ENCODE data around the gene AQP5. TPM values are rescaled to one million over a fixed set of nuclear protein-coding genes. Genes with fewer than 3 reads are reported as not detected.
A peak's percentile ranks its signal among the peaks of the same experiment; 100 is the strongest.

The AQP5 gene
- total RNA-seq, 1 experiment from 2014 or later = not detected

- H3K27me3 ChIP-seq (ENCODE audit: low read length) = no peaks in the 10 kb centered on the region
- H3K4me2 ChIP-seq (ENCODE audit: low read length) = no peak overlapping the region
- ATAC-seq (peak; percentile 29; the same call in 1 of the 2 replicates), DNase-seq (peak; percentile 12)
- H3K4me3 ChIP-seq (ENCODE audit: low read length) = no peak overlapping the region
- H3K9ac ChIP-seq (ENCODE audit: low read length) = no peak overlapping the region
- no peaks in the 10 kb centered on the region for H3F3A ChIP-seq (ENCODE audit: low read length, unreplicated experiment)
- no peak overlapping the region for H3K27ac ChIP-seq (ENCODE audit: low read length)
- H3K4me1 ChIP-seq (ENCODE audit: insufficient read depth, low read length) = no peaks in the 10 kb centered on the region; the same call in 1 of the 2 replicates
- POLR2A ChIA-PET (ENCODE audit: unreplicated experiment) = no interaction called here
- TF ChIP-seq CTCF (conservative IDR thresholded peaks at IDR 0.05; ENCODE audit: low read depth, low read length) (no peak), EZH2phosphoT487 (IDR thresholded peaks at IDR 0.05; ENCODE audit: borderline replicate concordance, low read length) (no peak), EZH2 (IDR thresholded peaks at IDR 0.05; ENCODE audit: low read length, unreplicated experiment) (no peak)
- BruUV-seq (replicated peaks) = no TSS peak
- H2AFZ ChIP-seq (ENCODE audit: low read length) = no peak overlapping the region
- intact Hi-C loops (cut with micrococcal nuclease) = no loop called here
- H3K9me2 ChIP-seq (replicated peaks; ENCODE audit: low read length) = no peaks in the 10 kb centered on the region
- CTCF ChIA-PET = interaction anchor here (0.6 kb wide), 1 partner anchor 70 kb away, joined by 4 read pairs; no protein-coding TSS in a partner anchor
- H3K36me3 ChIP-seq (ENCODE audit: low read depth, low read length) = no peaks in the 10 kb centered on the region
- no peaks in the 10 kb centered on the region for H3K9me3 ChIP-seq (ENCODE audit: low read length)
- no peaks in the 10 kb centered on the region for H3K79me2 ChIP-seq (ENCODE audit: low read length)
- no peaks in the 10 kb centered on the region for H4K20me1 ChIP-seq (ENCODE audit: low read length)
Observed at GRCh38 chr12:49933796-49934195, 27.9 kb upstream of the AQP5 start.

- no peak for DNase-seq
Observed at GRCh38 chr12:49934505-49934904, 27.2 kb upstream of the AQP5 start.

More at GRCh38 chr12:49934505-49934904, 27.2 kb upstream of the AQP5 start:
- Histone ChIP-seq H3K9ac (ENCODE audit: low read length) (no peak overlapping the region), H3K79me2 (ENCODE audit: low read length) (no peaks in the 10 kb centered on the region), H3K27ac (ENCODE audit: low read length) (no peak overlapping the region), H3K4me1 (ENCODE audit: insufficient read depth, low read length) (no peaks in the 10 kb centered on the region; the same call in 1 of the 2 replicates), H3K9me3 (ENCODE audit: low read length) (no peaks in the 10 kb centered on the region), H3K4me2 (ENCODE audit: low read length) (no peak overlapping the region), H3K9me2 (replicated peaks; ENCODE audit: low read length) (no peaks in the 10 kb centered on the region), H3K4me3 (ENCODE audit: low read length) (no peak overlapping the region), H3K27me3 (ENCODE audit: low read length) (no peaks in the 10 kb centered on the region), H3K36me3 (ENCODE audit: low read depth, low read length) (no peaks in the 10 kb centered on the region), H4K20me1 (ENCODE audit: low read length) (no peaks in the 10 kb centered on the region), H3F3A (ENCODE audit: low read length, unreplicated experiment) (no peaks in the 10 kb centered on the region), H2AFZ (ENCODE audit: low read length) (no peak overlapping the region)
- ChIA-PET CTCF (no interaction called here), POLR2A (ENCODE audit: unreplicated experiment) (no interaction called here)
- BruUV-seq (replicated peaks) = no TSS peak
- TF ChIP-seq CTCF (conservative IDR thresholded peaks at IDR 0.05; ENCODE audit: low read depth, low read length) (no peak), EZH2phosphoT487 (IDR thresholded peaks at IDR 0.05; ENCODE audit: borderline replicate concordance, low read length) (no peak), EZH2 (IDR thresholded peaks at IDR 0.05; ENCODE audit: low read length, unreplicated experiment) (no peak)
- intact Hi-C loops (cut with micrococcal nuclease) = no loop called here
- ATAC-seq = no peak
